Hepatocyte (in vitro differentiated cells): ENCODE measurements around the gene NLRP7. TPM values are rescaled to one million over a fixed set of nuclear protein-coding genes. Genes with fewer than 3 reads are reported as not detected.

ENCODE experiments used
- DNase-seq: peaks from one replicate; pipeline ENCODE4 v3.0.0-alpha.2; 2016; ENCODE audit warnings: low spot score
- H2AFZ ChIP-seq: fragments of 200-600 bp; sonication (generic); 2 replicates; pipeline ENCODE4 v1.6.0; 2016; ENCODE audit warnings: antibody characterized with exemption, mild to moderate bottlenecking
- H3K27ac ChIP-seq: fragments of 200-600 bp; sonication (generic); 2 replicates; pipeline ENCODE4 v1.5.1; 2016; ENCODE audit warnings: mild to moderate bottlenecking
- H3K27me3 ChIP-seq: fragments of 200-600 bp; sonication (generic); 2 replicates; pipeline ENCODE4 v1.6.1; 2016
- H3K36me3 ChIP-seq: fragments of 200-600 bp; sonication (generic); replicated peaks from 2 replicates; pipeline ENCODE4 v1.5.1; 2016; ENCODE audit warnings: low read depth; ENCODE audit not compliant: insufficient read depth
- H3K4me1 ChIP-seq: fragments of 200-600 bp; sonication (generic); 2 replicates; pipeline ENCODE4 v1.5.1; 2016; ENCODE audit warnings: mild to moderate bottlenecking, moderate library complexity; ENCODE audit not compliant: insufficient read depth
- H3K4me2 ChIP-seq: fragments of 200-600 bp; sonication (generic); 2 replicates; pipeline ENCODE4 v1.6.0; 2016
- H3K4me3 ChIP-seq: fragments of 200-600 bp; sonication (generic); 2 replicates; pipeline ENCODE4 v1.5.1; 2016; ENCODE audit warnings: mild to moderate bottlenecking
- H3K79me2 ChIP-seq: fragments of 200-600 bp; sonication (generic); 2 replicates; pipeline ENCODE4 v1.6.0; 2017; ENCODE audit warnings: mild to moderate bottlenecking
- H3K9me2 ChIP-seq: fragments of 200-600 bp; sonication (generic); replicated peaks from 2 replicates; pipeline ENCODE4 v1.6.0; 2017; ENCODE audit warnings: mild to moderate bottlenecking; ENCODE audit not compliant: insufficient read depth
- H3K9me3 ChIP-seq: fragments of 200-600 bp; sonication (generic); 2 replicates; pipeline ENCODE4 v1.5.1; 2016; ENCODE audit warnings: low read depth, mild to moderate bottlenecking
- H4K20me1 ChIP-seq: fragments of 200-600 bp; sonication (generic); 2 replicates; pipeline ENCODE4 v1.6.0; 2016; ENCODE audit warnings: mild to moderate bottlenecking; ENCODE audit not compliant: insufficient read depth, poor library complexity, severe bottlenecking
- CTCF ChIP-seq: fragments of 200-600 bp; sonication (generic); IDR thresholded peaks from 2 replicates; pipeline ENCODE4 v1.5.1; 2016; ENCODE audit warnings: antibody characterized with exemption, mild to moderate bottlenecking; ENCODE audit not compliant: poor library complexity
- EZH2 ChIP-seq: fragments of 200-600 bp; sonication (generic); IDR thresholded peaks from 2 replicates; pipeline ENCODE4 v1.6.1; 2016; ENCODE audit warnings: antibody characterized with exemption, mild to moderate bottlenecking, borderline replicate concordance
- EZH2phosphoT487 ChIP-seq: fragments of 200-600 bp; sonication (generic); IDR thresholded peaks from one replicate; pipeline ENCODE4 v1.6.1; 2018; ENCODE audit warnings: antibody characterized with exemption, mild to moderate bottlenecking, low read depth, moderate library complexity; ENCODE audit not compliant: unreplicated experiment, severe bottlenecking
- WGBS: methylation state at CpG from one replicate; pipeline ENCODE4 v1.1.6; 2016; ENCODE audit warnings: low lambda C conversion rate; ENCODE audit errors: missing lambda C conversion rate; 5-methylcytosine and 5-hydroxymethylcytosine counted together
- polyA plus RNA-seq: library from polyadenylated mRNA; unstranded; fragments of >200 nt; fragmentation: Nextera tagmentation; extraction: Ambion mirVana; gene quantifications from 2 replicates; pipeline ENCODE4 v1.2.1, GENCODE V29; 2016
- total RNA-seq: library from RNA; depleted of rRNA; stranded (reverse); fragments of >200 nt; gene quantifications from 2 replicates; pipeline ENCODE4 v1.2.3, GENCODE V29; 2014

Gene NLRP7
- total and polyA plus RNA-seq, 2 experiments from 2014 or later = not detected

DNA sequence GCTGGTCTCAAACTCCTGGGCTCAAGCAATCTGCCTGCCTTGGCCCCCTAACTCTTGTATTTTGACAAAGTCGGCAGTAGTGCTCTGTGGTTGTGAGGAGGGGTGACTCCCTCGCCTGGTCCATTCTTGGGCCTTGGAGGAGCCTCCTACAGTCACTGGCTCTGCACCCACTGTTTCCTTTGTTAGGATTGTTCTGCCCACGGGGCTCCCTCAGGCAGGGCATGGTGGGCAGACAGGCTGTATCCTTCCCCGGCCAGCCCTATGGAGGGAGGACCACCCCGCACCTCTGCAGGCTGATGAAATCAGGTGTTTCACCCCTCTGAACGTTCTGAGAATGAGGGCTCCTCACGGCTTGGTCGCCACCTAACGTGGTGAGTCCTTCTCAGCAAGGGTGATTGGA is 64.1 kb downstream of the NLRP7 start:
- no peak overlapping the region for H2AFZ ChIP-seq
- no peaks in the 10 kb centered on the region for H3K79me2 ChIP-seq

DNA sequence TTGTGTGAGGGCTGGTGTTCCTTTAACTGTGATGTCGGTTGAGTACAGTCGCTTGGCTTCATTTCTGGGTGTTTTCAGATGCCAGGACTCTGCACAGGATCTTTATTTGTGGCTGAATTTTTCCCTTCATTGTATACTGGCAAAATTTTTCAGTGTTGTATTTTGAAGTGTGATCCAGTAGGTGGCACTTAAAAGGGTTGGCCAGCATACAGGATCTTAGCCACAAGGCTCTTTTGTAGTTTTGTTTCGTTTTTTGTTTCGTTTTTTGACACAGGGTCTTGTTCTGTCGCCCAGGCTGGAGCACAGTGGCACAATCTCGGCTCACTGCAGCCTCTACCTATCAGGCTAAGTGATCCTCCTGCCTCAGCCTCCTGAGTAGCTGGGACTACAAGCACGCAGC is 64.6 kb downstream of the NLRP7 start:
- DNase-seq = no peak
- H3K36me3 ChIP-seq = no peaks in the 10 kb centered on the region
- no peaks in the 10 kb centered on the region for H3K79me2 ChIP-seq
- no peak overlapping the region for H3K4me2 ChIP-seq
- H3K9me2 ChIP-seq = no peaks in the 10 kb centered on the region
- WGBS = 78% methylated on average over 7 of the region's 7 CpGs
- no peaks in the 10 kb centered on the region for H3K4me1 ChIP-seq
- H3K27me3 ChIP-seq = no peaks in the 10 kb centered on the region
- no peaks in the 10 kb centered on the region for H3K9me3 ChIP-seq
- no peak overlapping the region for H2AFZ ChIP-seq
- H3K4me3 ChIP-seq = no peak overlapping the region
- H3K27ac ChIP-seq = no peak overlapping the region
- TF ChIP-seq EZH2phosphoT487 = no peak
- no peak for TF ChIP-seq EZH2
- no peaks in the 10 kb centered on the region for H4K20me1 ChIP-seq

More for the DNA sequence above, 64.1 kb downstream of the NLRP7 start:
- TF ChIP-seq CTCF (no peak), EZH2phosphoT487 (no peak), EZH2 (no peak)
- no peak overlapping the region for H3K4me3 ChIP-seq
- no peaks in the 10 kb centered on the region for H3K9me3 ChIP-seq
- DNase-seq = no peak
- 89% methylated on average over 9 of the region's 9 CpGs for WGBS
- no peak overlapping the region for H3K27ac ChIP-seq
- H3K4me2 ChIP-seq = no peak overlapping the region
- H3K36me3 ChIP-seq = no peaks in the 10 kb centered on the region
- H3K4me1 ChIP-seq = no peaks in the 10 kb centered on the region
- no peaks in the 10 kb centered on the region for H4K20me1 ChIP-seq
- no peaks in the 10 kb centered on the region for H3K27me3 ChIP-seq
- no peaks in the 10 kb centered on the region for H3K9me2 ChIP-seq

DNA sequence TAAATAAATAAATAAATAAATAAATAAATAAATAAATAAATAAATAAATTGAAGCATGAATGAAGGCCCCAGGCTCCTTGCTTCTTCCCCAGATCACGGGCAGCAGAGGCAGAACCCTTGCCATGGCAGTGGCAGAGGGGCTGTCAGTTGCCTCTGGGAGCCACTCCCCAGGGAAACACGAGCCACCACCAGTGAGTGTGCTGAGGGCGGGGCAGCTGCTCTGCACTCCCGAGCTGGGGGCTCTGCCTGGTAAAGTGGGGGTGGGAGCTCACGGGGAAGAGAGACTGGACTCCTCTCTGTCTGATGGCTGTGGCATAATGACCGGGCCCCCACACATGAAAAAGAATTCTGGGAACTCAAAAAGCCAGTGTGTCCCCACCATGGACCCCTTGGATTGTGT is 65.4 kb downstream of the NLRP7 start:
- no peak overlapping the region for H2AFZ ChIP-seq
- TF ChIP-seq CTCF (no peak), EZH2phosphoT487 (no peak)
- H3K36me3 ChIP-seq = no peaks in the 10 kb centered on the region
- no peaks in the 10 kb centered on the region for H4K20me1 ChIP-seq
- WGBS = 71% methylated on average over 6 of the region's 6 CpGs
- no peaks in the 10 kb centered on the region for H3K9me3 ChIP-seq
- DNase-seq = no peak
- H3K79me2 ChIP-seq = no peaks in the 10 kb centered on the region
- H3K4me3 ChIP-seq = no peak overlapping the region
- no peaks in the 10 kb centered on the region for H3K4me1 ChIP-seq
- H3K27ac ChIP-seq = no peak overlapping the region
- H3K9me2 ChIP-seq = no peaks in the 10 kb centered on the region
- no peaks in the 10 kb centered on the region for H3K27me3 ChIP-seq
- H3K4me2 ChIP-seq = no peak overlapping the region

DNA sequence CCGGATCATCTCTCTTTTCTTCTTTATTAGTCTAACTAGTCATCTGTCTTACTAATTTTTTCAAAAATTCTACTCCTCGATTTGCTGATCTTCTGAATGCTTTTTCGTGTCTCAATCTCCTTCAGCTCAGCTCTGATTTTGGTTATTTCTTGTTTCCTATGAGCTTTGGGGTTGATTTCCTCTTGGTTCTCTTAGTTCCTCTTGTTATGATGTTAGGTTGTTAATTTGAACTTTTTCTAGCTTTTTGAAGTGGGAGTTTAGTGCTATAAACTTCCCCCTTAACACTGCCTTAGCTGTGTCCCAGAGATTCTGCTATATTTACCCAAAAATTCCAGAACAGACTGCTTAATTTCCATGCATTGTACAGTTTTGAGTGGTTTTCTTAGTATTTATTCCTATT is 69.9 kb downstream of the NLRP7 start:
- Histone ChIP-seq H3K4me1 (no peaks in the 10 kb centered on the region), H3K9me3 (no peaks in the 10 kb centered on the region), H3K36me3 (no peaks in the 10 kb centered on the region), H3K27ac (no peak overlapping the region), H3K4me3 (no peak overlapping the region), H3K79me2 (no peaks in the 10 kb centered on the region), H3K4me2 (no peak overlapping the region), H3K27me3 (no peaks in the 10 kb centered on the region), H3K9me2 (no peaks in the 10 kb centered on the region), H2AFZ (no peak overlapping the region), H4K20me1 (no peaks in the 10 kb centered on the region)
- TF ChIP-seq EZH2 = no peak
- no peak for TF ChIP-seq EZH2phosphoT487
- TF ChIP-seq CTCF = no peak
- no peak for DNase-seq
- WGBS = 68% methylated on average over 3 of the region's 3 CpGs
